ENCODE results near the gene KSR2.

GRCh38 chr12:117501076-117501869 lies 467.5 kb downstream of the KSR2 start:
- TF ChIP-seq CTCF (conservative IDR thresholded peaks at IDR 0.05; ENCODE audit: low read depth, low read length) (no peak), EZH2 (IDR thresholded peaks at IDR 0.05; ENCODE audit: borderline replicate concordance, low read depth, low read length, poor library complexity, severe bottlenecking) (no peak)

Measured in A673 (cell line).